HG03103 (cell line): ENCODE data around the gene GSTA4.
"Not testable (repeated sequence)": the region's sequence is repeated elsewhere in the genome, so short reads cannot be mapped to it uniquely, and the experiment has no call there.

Source experiments
- ATAC-seq: cut with Tn5 transposase; IDR thresholded peaks from one replicate; pipeline ENCODE4 v1.9.1; 2021; ENCODE audit warnings: low read depth; ENCODE audit not compliant: unreplicated experiment

The GSTA4 gene

GRCh38 chr6:52976591-52977035, 18.5 kb downstream of the GSTA4 start:
- ATAC-seq: peak; percentile 68

GRCh38 chr6:52976149-52976548, 18.9 kb downstream of the GSTA4 start:
- no peak for ATAC-seq

- ATAC-seq: no peak
Observed at GRCh38 chr6:52975580-52975979, 19.5 kb downstream of the GSTA4 start.

- no peak for ATAC-seq
Observed at GRCh38 chr6:52972989-52973388, 22.1 kb downstream of the GSTA4 start.

GRCh38 chr6:52969359-52969758, 25.7 kb downstream of the GSTA4 start:
- ATAC-seq: no peak

GRCh38 chr6:52966101-52966500, 29.0 kb downstream of the GSTA4 start:
- ATAC-seq: no peak

- ATAC-seq: no peak
Observed at GRCh38 chr6:52965380-52965779, 29.7 kb downstream of the GSTA4 start.

GRCh38 chr6:52964318-52964717, 30.8 kb downstream of the GSTA4 start:
- no peak for ATAC-seq

GRCh38 chr6:52962701-52963100, 32.4 kb downstream of the GSTA4 start:
- no peak for ATAC-seq

- not testable (repeated sequence) for ATAC-seq
Observed at GRCh38 chr6:52961022-52961421, 34.1 kb downstream of the GSTA4 start.

- not testable (repeated sequence) for ATAC-seq
Observed at GRCh38 chr6:52960211-52960610, 34.9 kb downstream of the GSTA4 start.

GRCh38 chr6:52958546-52959255, 36.4 kb downstream of the GSTA4 start:
- ATAC-seq: no peak

- ATAC-seq: no peak
Observed at GRCh38 chr6:52955871-52956270, 39.2 kb downstream of the GSTA4 start.

- no peak for ATAC-seq
Observed at GRCh38 chr6:52953911-52954839, 40.9 kb downstream of the GSTA4 start.

- no peak for ATAC-seq
Observed at GRCh38 chr6:52946306-52946705, 48.8 kb downstream of the GSTA4 start.

GRCh38 chr6:52942821-52943220, 52.3 kb downstream of the GSTA4 start:
- ATAC-seq: not testable (repeated sequence)

- ATAC-seq: no peak
Observed at GRCh38 chr6:52942221-52942620, 52.9 kb downstream of the GSTA4 start.

GRCh38 chr6:52937908-52938307, 57.2 kb downstream of the GSTA4 start:
- no peak for ATAC-seq

GRCh38 chr6:52933778-52934177, 61.3 kb downstream of the GSTA4 start:
- ATAC-seq: no peak

GRCh38 chr6:52931351-52931750, 63.7 kb downstream of the GSTA4 start:
- ATAC-seq: no peak

- ATAC-seq: no peak
Observed at GRCh38 chr6:52929321-52930164, 65.5 kb downstream of the GSTA4 start.
